ENCODE data around the gene EIF3K.

Gene EIF3K

DNA sequence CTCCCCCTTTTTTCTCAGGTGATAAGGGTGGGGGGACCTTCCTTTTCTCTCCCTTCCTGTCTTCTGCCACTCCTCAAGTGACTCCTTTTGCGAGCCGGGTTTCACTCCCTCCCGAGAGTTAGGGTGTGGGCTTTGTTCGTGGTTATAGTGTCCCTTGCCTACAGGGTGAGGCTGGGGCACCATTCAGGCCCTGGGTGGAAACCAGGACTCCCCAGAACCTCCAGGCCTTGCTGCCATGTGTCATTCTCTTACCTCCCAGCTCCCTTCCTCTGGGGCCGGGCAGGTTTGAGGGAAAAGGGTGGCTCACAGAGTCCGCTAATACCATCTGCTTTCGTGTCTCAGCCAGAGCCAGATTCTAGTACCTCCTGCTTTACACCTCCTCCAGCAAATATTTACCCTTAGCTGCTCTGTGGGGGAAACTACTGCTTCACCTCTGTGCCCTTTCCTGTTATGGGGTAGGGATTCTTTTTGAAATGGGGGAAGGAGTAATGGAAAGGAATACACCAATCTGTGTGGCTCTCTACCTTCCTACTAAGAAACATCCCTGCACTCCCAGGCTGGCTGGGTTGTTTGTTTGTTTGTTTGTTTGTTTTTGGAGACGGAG is 31.3 kb downstream of the EIF3K start:
- Histone ChIP-seq H3K4me1 (ENCODE audit: low read length) (peaks cover 18% of the 10 kb centered on the region), H3K36me3 (replicated peaks; ENCODE audit: insufficient read depth, low read length) (no peaks in the 10 kb centered on the region), H3K27me3 (replicated peaks; ENCODE audit: insufficient read depth, low read length) (no peaks in the 10 kb centered on the region), H3K9me2 (replicated peaks; ENCODE audit: insufficient read depth, low read length) (no peaks in the 10 kb centered on the region), H3K4me3 (ENCODE audit: low read length) (no peak overlapping the region), H4K20me1 (ENCODE audit: insufficient read depth, low read length) (peaks cover 22% of the 10 kb centered on the region), H3F3A (ENCODE audit: insufficient read depth, low read length) (0 out of 2 replicates have a peak, but pooled peaks cover 5% of the 10 kb centered on the region), H2AFZ (ENCODE audit: low read length) (no peak overlapping the region), H3K27ac (ENCODE audit: low read length) (no peak overlapping the region), H3K9ac (ENCODE audit: low read length) (no peak overlapping the region), H3K9me3 (replicated peaks; ENCODE audit: insufficient read depth, low read length) (no peaks in the 10 kb centered on the region), H3K79me2 (ENCODE audit: low read length) (peaks cover 78% of the 10 kb centered on the region), H3K4me2 (ENCODE audit: low read depth, low read length) (peak overlapping the region; percentile 98; the same call in 1 of the 2 replicates)
- TF ChIP-seq EZH2phosphoT487 (IDR thresholded peaks at IDR 0.05; ENCODE audit: low read length) (no peak), CTCF (IDR thresholded peaks at IDR 0.05; ENCODE audit: low read length) (no peak), EZH2 (optimal IDR thresholded peaks at IDR 0.05; ENCODE audit: low read depth, low read length) (no peak)
- no peak for DNase-seq

GRCh38 chr19:38650911-38651584 is 32.1 kb downstream of the EIF3K start:
- Histone ChIP-seq H3K27ac (ENCODE audit: low read length) (no peak overlapping the region), H2AFZ (ENCODE audit: low read length) (no peak overlapping the region), H3K9ac (ENCODE audit: low read length) (no peak overlapping the region), H3K36me3 (replicated peaks; ENCODE audit: insufficient read depth, low read length) (no peaks in the 10 kb centered on the region), H3K9me3 (replicated peaks; ENCODE audit: insufficient read depth, low read length) (no peaks in the 10 kb centered on the region), H3K79me2 (ENCODE audit: low read length) (peaks cover 86% of the 10 kb centered on the region), H3K27me3 (replicated peaks; ENCODE audit: insufficient read depth, low read length) (no peaks in the 10 kb centered on the region), H3K4me2 (ENCODE audit: low read depth, low read length) (no peak overlapping the region), H3K4me3 (ENCODE audit: low read length) (no peak overlapping the region), H4K20me1 (ENCODE audit: insufficient read depth, low read length) (peaks cover 22% of the 10 kb centered on the region), H3F3A (ENCODE audit: insufficient read depth, low read length) (0 out of 2 replicates have a peak, but pooled peaks cover 5% of the 10 kb centered on the region), H3K4me1 (ENCODE audit: low read length) (peaks cover 23% of the 10 kb centered on the region), H3K9me2 (replicated peaks; ENCODE audit: insufficient read depth, low read length) (no peaks in the 10 kb centered on the region)
- TF ChIP-seq EZH2phosphoT487 (IDR thresholded peaks at IDR 0.05; ENCODE audit: low read length) (no peak), CTCF (IDR thresholded peaks at IDR 0.05; ENCODE audit: low read length) (no peak), EZH2 (optimal IDR thresholded peaks at IDR 0.05; ENCODE audit: low read depth, low read length) (no peak)
- DNase-seq: no peak

GRCh38 chr19:38653028-38653571 is 34.1 kb downstream of the EIF3K start:
- Histone ChIP-seq H3F3A (ENCODE audit: insufficient read depth, low read length) (0 out of 2 replicates have a peak, but pooled peaks cover 5% of the 10 kb centered on the region), H3K27ac (ENCODE audit: low read length) (no peak overlapping the region), H3K4me2 (ENCODE audit: low read depth, low read length) (no peak overlapping the region), H3K9me2 (replicated peaks; ENCODE audit: insufficient read depth, low read length) (no peaks in the 10 kb centered on the region), H3K4me3 (ENCODE audit: low read length) (no peak overlapping the region), H3K36me3 (replicated peaks; ENCODE audit: insufficient read depth, low read length) (no peaks in the 10 kb centered on the region), H2AFZ (ENCODE audit: low read length) (no peak overlapping the region), H3K79me2 (ENCODE audit: low read length) (peaks cover 100% of the 10 kb centered on the region), H3K4me1 (ENCODE audit: low read length) (peaks cover 28% of the 10 kb centered on the region), H4K20me1 (ENCODE audit: insufficient read depth, low read length) (peaks cover 35% of the 10 kb centered on the region), H3K9me3 (replicated peaks; ENCODE audit: insufficient read depth, low read length) (no peaks in the 10 kb centered on the region), H3K9ac (ENCODE audit: low read length) (no peak overlapping the region), H3K27me3 (replicated peaks; ENCODE audit: insufficient read depth, low read length) (no peaks in the 10 kb centered on the region)
- DNase-seq: no peak
- TF ChIP-seq CTCF (IDR thresholded peaks at IDR 0.05; ENCODE audit: low read length): no peak
- TF ChIP-seq EZH2phosphoT487 (IDR thresholded peaks at IDR 0.05; ENCODE audit: low read length): no peak
- TF ChIP-seq EZH2 (optimal IDR thresholded peaks at IDR 0.05; ENCODE audit: low read depth, low read length): no peak
